Keratinocyte (primary cell): ENCODE data around the gene BBS9. TPM values are rescaled to one million over a fixed set of nuclear protein-coding genes. Genes with fewer than 3 reads are reported as not detected.

Experiments used
- DNase-seq: peaks from one replicate; pipeline ENCODE4 v3.0.0-alpha.2; 2011; ENCODE audit warnings: low read depth, missing footprints, low spot score
- FAIRE-seq: peaks from 2 replicates; lab custom pipeline; 2011; peaks lifted over from hg19 to GRCh38; lab: Jason Lieb, UNC
- H2AFZ ChIP-seq: 2 replicates; pipeline ENCODE4 v1.6.0; 2012; ENCODE audit warnings: low read length, control low read depth, inconsistent platforms; ENCODE audit not compliant: control insufficient read depth
- H3K27ac ChIP-seq: 2 replicates; pipeline ENCODE4 v1.5.1; 2011; ENCODE audit warnings: low read length; ENCODE audit not compliant: control insufficient read depth, insufficient read depth
- H3K27me3 ChIP-seq: 3 replicates; pipeline ENCODE4 v1.6.0; 2011; ENCODE audit warnings: low read length; ENCODE audit not compliant: control insufficient read depth, insufficient read depth; ENCODE audit errors: extremely low read depth
- H3K36me3 ChIP-seq, 2 experiments: 2 replicates in 1 of 2; 3 replicates in 1 of 2; pipeline ENCODE4 v1.5.1; 2011; ENCODE audit warnings: low read length in 2 of 2, mild to moderate bottlenecking in 1 of 2; ENCODE audit not compliant: control insufficient read depth in 2 of 2, insufficient read depth in 2 of 2; ENCODE audit errors: extremely low read depth in 1 of 2
- H3K4me1 ChIP-seq: 3 replicates; pipeline ENCODE4 v1.5.1; 2011; ENCODE audit warnings: low read length; ENCODE audit not compliant: control insufficient read depth, insufficient read depth; ENCODE audit errors: extremely low read depth
- H3K4me2 ChIP-seq: 3 replicates; pipeline ENCODE4 v1.6.0; 2011; ENCODE audit warnings: low read depth, low read length; ENCODE audit not compliant: control insufficient read depth, insufficient read depth; ENCODE audit errors: extremely low read depth
- H3K4me3 ChIP-seq, 3 experiments: fragments of 200-600 bp in 1 of 3; sonication (generic) in 1 of 3; 2 replicates in 2 of 3; 3 replicates in 1 of 3; pipeline ENCODE4 v1.5.1; 2011 to 2016; ENCODE audit warnings: low read length in 3 of 3, mild to moderate bottlenecking in 3 of 3, control low read depth in 2 of 3, inconsistent platforms in 1 of 3, low read depth in 1 of 3, mixed read lengths in 1 of 3, mixed run types in 1 of 3, moderate library complexity in 1 of 3; ENCODE audit not compliant: control insufficient read depth in 2 of 3, insufficient read depth in 2 of 3; ENCODE audit errors: extremely low read depth in 1 of 3
- H3K79me2 ChIP-seq: 2 replicates; pipeline ENCODE4 v1.6.0; 2012; ENCODE audit warnings: low read length; ENCODE audit not compliant: control insufficient read depth, insufficient read depth
- H3K9ac ChIP-seq: 3 replicates; pipeline ENCODE4 v1.6.0; 2011; ENCODE audit warnings: low read length; ENCODE audit not compliant: control insufficient read depth, insufficient read depth; ENCODE audit errors: extremely low read depth
- H3K9me1 ChIP-seq: 3 replicates; pipeline ENCODE4 v1.6.0; 2011; ENCODE audit warnings: low read length; ENCODE audit not compliant: control insufficient read depth, insufficient read depth; ENCODE audit errors: extremely low read depth
- H3K9me3 ChIP-seq: 2 replicates; pipeline ENCODE4 v1.5.1; 2012; ENCODE audit warnings: low read depth, low read length; ENCODE audit not compliant: control insufficient read depth
- H4K20me1 ChIP-seq: 3 replicates; pipeline ENCODE4 v1.6.0; 2011; ENCODE audit warnings: low read length; ENCODE audit not compliant: control insufficient read depth, insufficient read depth; ENCODE audit errors: extremely low read depth
- CTCF ChIP-seq, 3 experiments: IDR thresholded peaks in 1 of 3; conservative IDR thresholded peaks in 1 of 3; optimal IDR thresholded peaks in 1 of 3; 2 replicates in 2 of 3; 3 replicates in 1 of 3; pipeline versions ENCODE3 to v1.5.1; 2011; ENCODE audit warnings: low read length in 3 of 3, mild to moderate bottlenecking in 3 of 3, moderate library complexity in 2 of 3, control low read depth in 1 of 3, inconsistent platforms in 1 of 3; ENCODE audit not compliant: insufficient read depth in 2 of 3; ENCODE audit errors: extremely low read depth in 1 of 3
- EZH2 ChIP-seq: IDR thresholded peaks from one replicate; pipeline ENCODE4 v1.6.1; 2012; ENCODE audit warnings: inconsistent platforms, mild to moderate bottlenecking, low read length, moderate library complexity
- dilution Hi-C: fragments of 300-500 bp; cut with MboI; formaldehyde crosslinking; loops from one replicate; pipeline ENCODE4 v1.7.0; 2020; ENCODE audit warnings: low sequenced_read_pairs; ENCODE audit not compliant: extremely low pct_ligation_motif_present
- polyA plus RNA-seq, 5 experiments: library from polyadenylated mRNA; depleted of rRNA in 3 of 5; stranded (reverse) in 3 of 5; stranded (forward) in 1 of 5; unstranded in 1 of 5; fragments of >200 nt; gene quantifications; 1 replicate in 1 of 5; 2 replicates in 3 of 5; 3 replicates in 1 of 5; pipeline versions ENCODE4 v1.2.1 to v1.2.3, GENCODE V29; 2011 to 2012; ENCODE audit warnings: missing spikeins in 2 of 5, low read depth in 1 of 5, low replicate concordance in 1 of 5

Gene BBS9
- polyA plus RNA-seq, 1 donor (not counting 4 experiments of a cell fraction or from before 2014, with no cell fraction given) = 7.6 TPM

DNA sequence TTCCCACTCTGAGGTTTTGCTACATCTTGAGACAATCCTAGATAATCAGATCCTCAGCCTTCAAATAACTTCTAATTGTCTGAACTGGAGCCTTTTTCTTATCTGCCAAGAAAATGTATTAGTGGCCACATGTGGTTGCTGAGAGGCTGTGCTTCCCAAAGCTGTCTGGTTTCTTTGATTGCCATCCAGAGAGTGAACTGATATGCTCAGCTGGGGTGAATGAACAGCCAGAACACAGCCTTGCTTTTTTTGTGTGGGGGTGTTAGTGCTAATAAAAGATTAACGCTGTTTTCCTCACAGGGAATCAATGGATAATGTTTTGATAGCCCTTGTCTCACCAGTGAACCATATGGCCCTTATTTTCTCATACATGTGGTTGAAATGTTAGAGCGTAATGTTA lies 66.9 kb downstream of the BBS9 start:
- Histone ChIP-seq H4K20me1 (no peaks in the 10 kb centered on the region), H3K4me1 (no peaks in the 10 kb centered on the region), H3K9ac (no peak overlapping the region), H3K4me3 (no peak overlapping the region), H3K9me3 (no peaks in the 10 kb centered on the region), H3K27me3 (no peaks in the 10 kb centered on the region), H2AFZ (no peak overlapping the region), H3K9me1 (no peaks in the 10 kb centered on the region), H3K36me3 (no peaks in the 10 kb centered on the region), H3K79me2 (no peaks in the 10 kb centered on the region), H3K27ac (no peak overlapping the region), H3K4me2 (no peak overlapping the region)
- dilution Hi-C loops = no loop called here
- DNase-seq (no peak), FAIRE-seq (no peak)
- TF ChIP-seq EZH2 = no peak
- no peak for TF ChIP-seq CTCF (optimal IDR thresholded peaks at IDR 0.05 in 1 of 3, IDR thresholded peaks at IDR 0.05 in 1 of 3, conservative IDR thresholded peaks at IDR 0.05 in 1 of 3; ENCODE audit: extremely low read depth in 1 of 3, insufficient read depth in 2 of 3, low read length in 3 of 3)

- no peak overlapping the region for H3K4me2 ChIP-seq
- H3K4me3 ChIP-seq = no peak overlapping the region
- DNase-seq (no peak), FAIRE-seq (no peak)
- H3K36me3 ChIP-seq = no peaks in the 10 kb centered on the region
- TF ChIP-seq EZH2 (no peak), CTCF (optimal IDR thresholded peaks at IDR 0.05 in 1 of 3, IDR thresholded peaks at IDR 0.05 in 1 of 3, conservative IDR thresholded peaks at IDR 0.05 in 1 of 3; ENCODE audit: extremely low read depth in 1 of 3, insufficient read depth in 2 of 3, low read length in 3 of 3) (no peak)
- no peaks in the 10 kb centered on the region for H3K79me2 ChIP-seq
- no peaks in the 10 kb centered on the region for H3K27me3 ChIP-seq
- dilution Hi-C loops = no loop called here
- no peak overlapping the region for H3K27ac ChIP-seq
- H3K9me1 ChIP-seq = no peaks in the 10 kb centered on the region
- H3K9ac ChIP-seq = no peak overlapping the region
- no peaks in the 10 kb centered on the region for H3K4me1 ChIP-seq
- no peaks in the 10 kb centered on the region for H3K9me3 ChIP-seq
- no peak overlapping the region for H2AFZ ChIP-seq
- H4K20me1 ChIP-seq = no peaks in the 10 kb centered on the region
Measured at GRCh38 chr7:33200282-33200681, 70.9 kb downstream of the BBS9 start.
